IPS-20b (cell line): ENCODE measurements around the gene STPG3.
A peak's percentile ranks its signal among the peaks of the same experiment; 100 is the strongest.

ENCODE experiments used
- H3K27ac ChIP-seq: one replicate; pipeline ENCODE4 v1.5.1; 2013; ENCODE audit warnings: low read length
- H3K27me3 ChIP-seq: 2 replicates; pipeline ENCODE4 v1.6.1; 2013; ENCODE audit warnings: mild to moderate bottlenecking, low read length, inconsistent platforms; ENCODE audit not compliant: insufficient read depth
- H3K36me3 ChIP-seq: 2 replicates; pipeline ENCODE4 v1.6.1; 2013; ENCODE audit warnings: low read depth, mild to moderate bottlenecking, inconsistent platforms, low read length, moderate library complexity; ENCODE audit not compliant: insufficient read depth
- H3K4me1 ChIP-seq: 2 replicates; pipeline ENCODE4 v1.6.1; 2013; ENCODE audit warnings: mild to moderate bottlenecking, control low read depth, inconsistent platforms, low read length, moderate library complexity; ENCODE audit not compliant: insufficient read depth
- H3K4me3 ChIP-seq: 2 replicates; pipeline ENCODE4 v1.5.1; 2013; ENCODE audit warnings: mild to moderate bottlenecking, low read length, inconsistent platforms
- H3K9ac ChIP-seq: 2 replicates; pipeline ENCODE4 v1.6.1; 2013; ENCODE audit warnings: low read depth, mild to moderate bottlenecking, inconsistent platforms, low read length, moderate library complexity
- H3K9me3 ChIP-seq: 2 replicates; pipeline ENCODE4 v1.6.1; 2013; ENCODE audit warnings: mild to moderate bottlenecking, low read depth, low read length, inconsistent platforms; ENCODE audit not compliant: insufficient read depth

Gene STPG3

GRCh38 chr9:137268538-137269201, 17.6 kb downstream of the STPG3 start:
- H3K9ac ChIP-seq: no peak overlapping the region
- no peaks in the 10 kb centered on the region for H3K4me1 ChIP-seq
- H3K27ac ChIP-seq: no peak overlapping the region
- no peaks in the 10 kb centered on the region for H3K27me3 ChIP-seq
- peaks cover 39% of the 10 kb centered on the region for H3K36me3 ChIP-seq
- H3K4me3 ChIP-seq: no peak overlapping the region
- H3K9me3 ChIP-seq: no peaks in the 10 kb centered on the region

- Histone ChIP-seq H3K4me1 (no peaks in the 10 kb centered on the region), H3K27me3 (no peaks in the 10 kb centered on the region), H3K9ac (no peak overlapping the region), H3K9me3 (no peaks in the 10 kb centered on the region), H3K36me3 (peaks cover 33% of the 10 kb centered on the region), H3K4me3 (no peak overlapping the region), H3K27ac (no peak overlapping the region)
Observed at GRCh38 chr9:137269231-137269772, 18.2 kb downstream of the STPG3 start.

GRCh38 chr9:137270929-137271695, 20.0 kb downstream of the STPG3 start:
- Histone ChIP-seq H3K36me3 (peaks cover 28% of the 10 kb centered on the region), H3K4me3 (no peak overlapping the region), H3K27ac (no peak overlapping the region), H3K9ac (no peak overlapping the region), H3K9me3 (no peaks in the 10 kb centered on the region), H3K27me3 (no peaks in the 10 kb centered on the region), H3K4me1 (peaks cover under 1% of the 10 kb centered on the region)

GRCh38 chr9:137271696-137272076, 20.6 kb downstream of the STPG3 start:
- H3K27me3 ChIP-seq: no peaks in the 10 kb centered on the region
- H3K36me3 ChIP-seq: peaks cover 26% of the 10 kb centered on the region
- no peak overlapping the region for H3K9ac ChIP-seq
- H3K27ac ChIP-seq: no peak overlapping the region
- H3K4me1 ChIP-seq: peaks cover 7% of the 10 kb centered on the region
- no peaks in the 10 kb centered on the region for H3K9me3 ChIP-seq
- H3K4me3 ChIP-seq: no peak overlapping the region

- Histone ChIP-seq H3K27me3 (no peaks in the 10 kb centered on the region; the same call in 1 of the 2 replicates), H3K9me3 (no peaks in the 10 kb centered on the region), H3K4me3 (no peak overlapping the region), H3K9ac (no peak overlapping the region), H3K4me1 (peaks cover 14% of the 10 kb centered on the region), H3K27ac (no peak overlapping the region), H3K36me3 (peaks cover 24% of the 10 kb centered on the region)
Observed at GRCh38 chr9:137272241-137273094, 21.4 kb downstream of the STPG3 start.

GRCh38 chr9:137273095-137273490, 22.0 kb downstream of the STPG3 start:
- Histone ChIP-seq H3K36me3 (peaks cover 24% of the 10 kb centered on the region), H3K4me1 (peaks cover 14% of the 10 kb centered on the region), H3K4me3 (no peak overlapping the region), H3K27ac (no peak overlapping the region), H3K9ac (no peak overlapping the region), H3K27me3 (peaks cover 6% of the 10 kb centered on the region; the same call in 1 of the 2 replicates), H3K9me3 (no peaks in the 10 kb centered on the region)

- H3K27me3 ChIP-seq: peaks cover 12% of the 10 kb centered on the region; the same call in 1 of the 2 replicates
- no peak overlapping the region for H3K9ac ChIP-seq
- H3K9me3 ChIP-seq: no peaks in the 10 kb centered on the region
- no peak overlapping the region for H3K4me3 ChIP-seq
- peaks cover 14% of the 10 kb centered on the region for H3K4me1 ChIP-seq
- peaks cover 21% of the 10 kb centered on the region for H3K36me3 ChIP-seq
- no peak overlapping the region for H3K27ac ChIP-seq
Observed at GRCh38 chr9:137273611-137274320, 22.7 kb downstream of the STPG3 start.

- peaks cover 12% of the 10 kb centered on the region for H3K36me3 ChIP-seq
- H3K4me1 ChIP-seq: peaks cover 14% of the 10 kb centered on the region
- H3K27me3 ChIP-seq: peaks cover 27% of the 10 kb centered on the region; the same call in 1 of the 2 replicates
- no peak overlapping the region for H3K27ac ChIP-seq
- H3K9ac ChIP-seq: no peak overlapping the region
- H3K9me3 ChIP-seq: no peaks in the 10 kb centered on the region
- H3K4me3 ChIP-seq: no peak overlapping the region
Observed at GRCh38 chr9:137275203-137275587, 24.1 kb downstream of the STPG3 start.

GRCh38 chr9:137275588-137276472, 24.7 kb downstream of the STPG3 start:
- peak overlapping the region; percentile 79; the same call in 1 of the 2 replicates for H3K9ac ChIP-seq
- no peaks in the 10 kb centered on the region for H3K9me3 ChIP-seq
- no peak overlapping the region for H3K4me3 ChIP-seq
- H3K4me1 ChIP-seq: peaks cover 14% of the 10 kb centered on the region
- peak overlapping the region; percentile 84 for H3K27ac ChIP-seq
- peaks cover 32% of the 10 kb centered on the region; the same call in 1 of the 2 replicates for H3K27me3 ChIP-seq
- H3K36me3 ChIP-seq: peaks cover 10% of the 10 kb centered on the region
